HAP-1 (cell line): ENCODE results near the gene RASSF5.

Experiments used
- DNase-seq, 2 experiments: peaks; one replicate each; pipeline ENCODE4 v3.0.0-alpha.2; 2016 to 2020; ENCODE audit warnings: low spot score in 2 of 2
- H3K27me3 ChIP-seq: fragments of 250-450 bp; sonication (Bioruptor Pico); 2 replicates; pipeline ENCODE4 v1.5.1; 2020; ENCODE audit warnings: low read depth, mild to moderate bottlenecking, moderate library complexity
- H3K36me3 ChIP-seq: fragments of 250-450 bp; sonication (Bioruptor Pico); replicated peaks from 2 replicates; pipeline ENCODE4 v1.5.1; 2020; ENCODE audit warnings: mild to moderate bottlenecking
- H3K4me1 ChIP-seq: fragments of 250-450 bp; sonication (Bioruptor Pico); 2 replicates; pipeline ENCODE4 v1.5.1; 2020; ENCODE audit warnings: mild to moderate bottlenecking
- H3K4me3 ChIP-seq: fragments of 250-450 bp; sonication (Bioruptor Pico); 2 replicates; pipeline ENCODE4 v1.5.1; 2020; ENCODE audit warnings: mild to moderate bottlenecking, moderate library complexity
- H3K9me3 ChIP-seq: fragments of 250-450 bp; sonication (Bioruptor Pico); 2 replicates; pipeline ENCODE4 v1.5.1; 2020; ENCODE audit warnings: mild to moderate bottlenecking, moderate library complexity
- in situ Hi-C: fragments of 300-500 bp; cut with MboI; formaldehyde crosslinking; loops from 3 replicates; pipeline ENCODE4 v1.14.3; 2020; ENCODE audit warnings: low sequenced_read_pairs, inconsistent platforms, mixed read lengths

Gene RASSF5

DNA sequence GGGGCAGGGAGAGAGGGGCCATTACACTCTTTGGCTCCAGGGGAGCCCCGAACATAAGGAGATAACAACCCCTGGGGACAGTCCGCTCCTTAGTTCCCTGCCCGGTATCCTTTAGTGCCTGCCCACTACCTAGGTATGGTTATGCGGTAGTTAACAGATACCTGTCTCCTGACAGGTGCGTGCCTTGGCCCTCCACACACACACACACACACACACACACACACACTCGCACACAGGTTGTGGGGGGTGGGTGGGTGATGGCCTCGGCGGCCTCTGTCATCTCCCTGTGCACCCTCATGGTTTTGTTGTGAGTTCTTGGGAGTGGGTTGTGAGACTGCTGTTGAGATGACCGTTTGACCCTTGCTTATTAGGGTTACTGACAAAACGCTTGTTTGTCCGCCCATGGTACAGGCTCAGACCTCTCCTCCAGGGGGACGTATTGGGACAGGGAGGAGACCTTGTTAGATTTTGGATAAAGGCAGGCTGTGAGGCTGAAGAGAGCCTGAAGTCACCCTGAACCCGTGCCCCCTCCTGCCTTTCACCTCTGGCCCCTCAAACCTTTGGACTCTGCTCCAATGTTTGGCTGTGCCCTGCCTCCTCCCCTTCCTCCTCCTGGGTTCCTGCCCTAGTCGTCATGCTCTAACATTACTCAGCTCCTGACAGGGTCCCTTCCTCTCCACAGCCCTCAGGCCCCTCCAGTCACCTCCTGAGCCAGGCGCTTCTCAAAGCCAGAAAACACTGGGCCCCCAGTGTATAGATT lies 979 bp downstream of the RASSF5 start:
- in situ Hi-C loops = no loop called here
- Histone ChIP-seq H3K9me3 (no peaks in the 10 kb centered on the region), H3K27me3 (peaks cover 63% of the 10 kb centered on the region), H3K36me3 (no peaks in the 10 kb centered on the region), H3K4me1 (no peaks in the 10 kb centered on the region), H3K4me3 (no peak overlapping the region)
- no peak for DNase-seq

DNA sequence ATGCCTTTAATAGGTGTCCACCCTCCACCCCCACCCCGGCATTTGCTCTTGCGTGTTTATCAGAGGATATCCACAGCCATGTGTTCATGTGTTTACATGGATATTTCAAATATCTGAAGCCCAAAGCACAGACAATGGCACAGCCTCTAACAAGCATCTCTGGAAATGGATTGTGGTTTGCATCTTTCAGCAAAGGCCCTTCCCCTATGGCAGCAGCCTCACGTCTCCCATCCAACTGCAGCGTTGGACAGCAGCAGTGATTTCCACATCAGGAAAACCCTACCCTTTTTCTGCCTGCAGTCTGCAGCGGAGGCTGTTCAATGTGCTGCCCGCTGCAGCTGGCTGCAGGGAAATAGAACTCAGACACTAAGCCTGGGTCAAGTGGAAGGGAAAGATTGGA lies 1.6 kb downstream of the RASSF5 start:
- in situ Hi-C loops = no loop called here
- Histone ChIP-seq H3K4me3 (no peak overlapping the region), H3K9me3 (no peaks in the 10 kb centered on the region), H3K27me3 (peaks cover 56% of the 10 kb centered on the region), H3K36me3 (no peaks in the 10 kb centered on the region), H3K4me1 (no peaks in the 10 kb centered on the region)
- DNase-seq = no peak

DNA sequence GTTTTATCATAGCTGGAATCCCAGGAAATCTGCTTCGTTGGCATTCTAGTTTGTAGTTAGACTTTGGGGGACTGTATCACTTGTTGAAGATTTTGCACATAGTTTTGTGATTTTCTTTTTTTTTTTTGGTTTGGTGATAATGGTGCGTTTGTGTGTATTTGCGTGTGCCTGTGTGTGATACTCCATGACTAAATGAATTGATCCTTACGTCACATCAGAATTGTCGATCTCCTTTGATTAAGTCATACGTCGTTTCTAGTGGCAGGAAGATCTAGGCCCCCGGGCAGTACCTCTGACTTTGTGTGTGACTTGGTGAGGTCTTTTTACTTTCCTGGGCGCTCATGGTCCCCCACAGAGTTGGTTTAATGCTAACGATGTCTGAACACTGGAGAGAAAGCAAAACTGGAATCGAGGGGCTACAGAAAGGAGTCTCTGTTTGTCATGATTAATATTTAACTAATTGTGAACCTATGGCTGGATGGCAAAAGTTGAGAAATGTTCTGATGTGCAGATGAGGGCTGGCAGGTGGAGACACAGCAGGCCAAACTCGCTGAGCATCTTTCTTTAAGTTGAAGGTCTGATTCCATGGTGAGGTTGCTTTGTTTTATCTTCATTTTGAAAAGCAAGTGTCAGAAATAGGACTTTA lies 2.4 kb downstream of the RASSF5 start:
- in situ Hi-C loops = no loop called here
- Histone ChIP-seq H3K4me3 (no peak overlapping the region), H3K36me3 (no peaks in the 10 kb centered on the region), H3K9me3 (no peaks in the 10 kb centered on the region), H3K4me1 (no peaks in the 10 kb centered on the region), H3K27me3 (peaks cover 50% of the 10 kb centered on the region)
- DNase-seq = no peak

DNA sequence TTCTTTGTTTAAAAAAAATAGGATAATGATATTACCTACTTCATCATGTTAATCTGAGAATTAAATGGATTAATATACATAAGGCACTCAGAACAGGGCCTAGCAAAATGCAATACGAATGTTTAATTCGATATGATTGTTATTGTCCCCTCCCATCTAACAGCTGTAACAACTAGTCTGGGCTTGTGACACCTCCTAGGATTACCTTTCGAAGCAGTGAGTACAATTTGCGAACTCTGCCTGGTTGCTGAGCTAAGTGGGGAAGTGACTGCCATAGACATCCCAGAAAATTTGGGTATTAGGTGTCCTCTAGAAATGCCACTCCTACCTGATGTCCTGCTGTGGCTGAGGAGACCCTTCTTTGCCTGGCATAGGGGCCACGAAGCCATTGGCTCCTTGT lies 3.0 kb downstream of the RASSF5 start:
- H3K4me1 ChIP-seq = no peaks in the 10 kb centered on the region
- peaks cover 44% of the 10 kb centered on the region for H3K27me3 ChIP-seq
- in situ Hi-C loops = no loop called here
- no peak overlapping the region for H3K4me3 ChIP-seq
- no peaks in the 10 kb centered on the region for H3K36me3 ChIP-seq
- no peak for DNase-seq
- no peaks in the 10 kb centered on the region for H3K9me3 ChIP-seq

DNA sequence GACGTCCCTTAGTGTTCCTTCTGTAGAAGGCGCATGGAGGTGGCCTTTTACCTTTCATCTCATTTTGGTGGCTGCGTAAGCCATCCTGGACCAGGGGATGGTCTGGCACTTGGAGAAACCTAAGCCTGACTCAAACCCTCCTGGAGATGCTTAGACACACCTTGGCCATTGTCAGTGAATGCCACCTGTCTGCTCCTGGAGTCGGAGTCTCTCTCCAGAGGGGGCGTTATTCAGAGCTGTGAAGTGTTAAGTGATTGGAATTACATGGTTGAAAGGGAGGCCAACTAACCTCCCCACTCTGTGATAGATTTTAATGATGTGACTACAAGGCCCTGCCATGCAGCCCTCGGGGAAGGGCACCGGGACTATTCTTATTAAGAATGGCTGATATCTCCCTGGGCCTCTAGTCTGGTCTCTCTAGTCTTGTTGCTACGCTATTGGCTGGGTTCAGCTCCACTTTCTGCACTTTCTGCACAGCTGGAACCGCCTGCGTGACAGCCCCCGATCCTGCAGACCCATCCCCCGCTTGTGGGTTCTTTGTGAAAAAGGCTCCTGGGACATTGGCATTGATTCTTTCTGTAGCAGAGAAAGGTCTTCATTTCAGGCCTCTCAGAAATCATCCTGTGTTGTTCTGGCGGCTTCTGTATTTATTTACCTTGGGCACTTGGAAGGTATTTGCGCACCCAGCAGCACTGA lies 4.2 kb downstream of the RASSF5 start:
- in situ Hi-C loops = no loop called here
- DNase-seq = no peak
- H3K27me3 ChIP-seq = peaks cover 32% of the 10 kb centered on the region
- H3K4me1 ChIP-seq = no peaks in the 10 kb centered on the region
- H3K36me3 ChIP-seq = no peaks in the 10 kb centered on the region
- H3K9me3 ChIP-seq = no peaks in the 10 kb centered on the region
- no peak overlapping the region for H3K4me3 ChIP-seq

DNA sequence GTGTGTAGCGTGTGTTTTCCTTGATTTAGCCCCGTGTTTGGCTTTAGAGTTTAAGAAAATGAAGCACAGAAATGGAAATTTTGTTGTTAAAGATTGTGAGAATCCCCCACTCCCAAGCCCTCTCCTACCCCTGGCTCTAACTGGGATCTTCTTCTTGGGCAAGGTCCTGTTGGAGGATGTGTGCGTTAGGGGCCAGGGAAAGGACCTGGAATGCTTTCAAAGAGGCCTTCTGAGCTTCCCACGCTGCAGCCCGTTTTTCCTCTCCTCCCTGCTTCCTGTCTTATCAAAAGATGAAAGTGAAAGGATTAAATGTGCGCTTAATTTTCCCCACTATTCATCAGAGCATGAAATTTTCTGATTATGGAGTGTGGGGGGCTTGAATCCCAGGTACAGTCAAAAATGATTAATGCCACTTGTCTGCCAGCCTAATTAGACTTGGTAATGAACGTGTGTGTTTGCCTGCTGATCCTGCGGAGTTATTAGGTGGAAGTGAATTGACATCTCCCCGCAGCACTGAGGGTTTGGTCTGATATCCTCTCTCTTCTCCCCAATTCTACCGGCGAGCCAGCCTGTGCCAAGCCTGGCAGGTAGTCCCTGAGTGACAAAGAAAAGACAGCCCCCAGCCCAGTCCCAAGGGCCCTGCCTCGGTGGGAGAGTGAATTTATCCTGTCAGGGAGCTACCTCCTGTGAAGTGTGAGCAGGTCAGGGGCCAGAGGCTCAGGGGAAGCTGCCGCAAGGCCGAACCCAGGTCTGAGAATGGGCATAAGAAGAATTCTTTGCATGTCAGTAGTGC lies 4.9 kb downstream of the RASSF5 start:
- DNase-seq = no peak
- H3K27me3 ChIP-seq = peaks cover 25% of the 10 kb centered on the region
- in situ Hi-C loops = no loop called here
- H3K4me3 ChIP-seq = no peak overlapping the region
- H3K36me3 ChIP-seq = no peaks in the 10 kb centered on the region
- H3K9me3 ChIP-seq = no peaks in the 10 kb centered on the region
- no peaks in the 10 kb centered on the region for H3K4me1 ChIP-seq

DNA sequence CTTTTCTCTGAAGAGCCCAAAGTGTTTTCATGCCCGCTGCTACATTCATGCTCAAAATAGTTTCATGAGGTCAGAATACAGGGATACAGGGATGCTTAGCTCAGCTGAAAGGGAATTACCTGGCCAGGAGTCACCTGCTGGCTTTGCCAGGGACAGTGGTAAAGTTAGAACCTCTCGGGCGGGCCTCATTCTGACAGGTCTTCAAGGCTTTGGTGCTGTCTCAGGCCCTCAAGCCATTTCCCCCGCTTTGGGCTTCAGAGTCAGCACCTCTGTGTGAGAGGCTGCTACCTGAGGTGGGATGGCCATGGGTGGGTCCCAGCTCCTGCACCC lies 5.5 kb downstream of the RASSF5 start:
- Histone ChIP-seq H3K9me3 (no peaks in the 10 kb centered on the region), H3K4me1 (no peaks in the 10 kb centered on the region), H3K27me3 (peaks cover 19% of the 10 kb centered on the region), H3K36me3 (no peaks in the 10 kb centered on the region), H3K4me3 (no peak overlapping the region)
- in situ Hi-C loops = no loop called here
- DNase-seq = no peak

DNA sequence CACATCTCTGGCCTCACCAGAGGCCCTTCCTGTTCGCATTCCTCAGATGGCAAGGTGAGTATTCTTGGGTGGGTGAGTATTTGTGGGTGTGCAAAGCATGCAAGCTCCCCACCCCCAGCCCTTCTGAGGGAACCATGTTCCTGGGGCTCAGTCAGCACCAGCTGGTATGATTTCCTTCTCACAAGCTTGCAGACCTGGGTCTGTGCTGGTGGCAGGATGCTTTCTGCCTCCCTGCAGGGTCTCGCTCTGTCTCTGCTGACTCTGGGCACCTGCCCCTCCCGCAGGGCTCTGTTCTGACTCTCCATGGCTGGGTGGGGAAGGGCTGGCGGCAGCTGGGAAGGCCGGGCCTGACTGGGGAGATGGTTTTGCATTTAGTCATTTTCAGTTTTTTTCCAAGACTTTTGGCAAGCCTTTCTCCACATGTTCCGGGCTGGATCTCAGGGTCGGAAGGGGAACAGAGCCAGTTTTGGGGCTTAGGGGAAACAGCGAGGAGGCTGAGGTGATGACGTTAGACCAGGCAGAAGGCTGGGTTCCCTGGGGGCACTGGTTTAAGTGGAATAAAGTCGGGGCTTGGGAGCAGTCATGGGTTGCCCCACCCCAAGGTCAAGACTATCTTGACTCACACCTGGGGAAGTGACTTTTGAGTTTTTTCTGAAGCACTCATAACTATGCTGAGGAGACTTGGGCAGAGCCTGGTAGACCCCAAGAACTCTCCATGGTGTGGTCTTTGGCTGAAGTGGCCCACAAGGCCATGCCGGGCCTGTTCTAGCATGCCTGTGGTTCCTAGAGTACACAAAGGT lies 6.2 kb downstream of the RASSF5 start:
- no peaks in the 10 kb centered on the region for H3K9me3 ChIP-seq
- H3K36me3 ChIP-seq = no peaks in the 10 kb centered on the region
- DNase-seq = no peak
- no peak overlapping the region for H3K4me3 ChIP-seq
- H3K27me3 ChIP-seq = peaks cover 12% of the 10 kb centered on the region
- in situ Hi-C loops = no loop called here
- no peaks in the 10 kb centered on the region for H3K4me1 ChIP-seq

DNA sequence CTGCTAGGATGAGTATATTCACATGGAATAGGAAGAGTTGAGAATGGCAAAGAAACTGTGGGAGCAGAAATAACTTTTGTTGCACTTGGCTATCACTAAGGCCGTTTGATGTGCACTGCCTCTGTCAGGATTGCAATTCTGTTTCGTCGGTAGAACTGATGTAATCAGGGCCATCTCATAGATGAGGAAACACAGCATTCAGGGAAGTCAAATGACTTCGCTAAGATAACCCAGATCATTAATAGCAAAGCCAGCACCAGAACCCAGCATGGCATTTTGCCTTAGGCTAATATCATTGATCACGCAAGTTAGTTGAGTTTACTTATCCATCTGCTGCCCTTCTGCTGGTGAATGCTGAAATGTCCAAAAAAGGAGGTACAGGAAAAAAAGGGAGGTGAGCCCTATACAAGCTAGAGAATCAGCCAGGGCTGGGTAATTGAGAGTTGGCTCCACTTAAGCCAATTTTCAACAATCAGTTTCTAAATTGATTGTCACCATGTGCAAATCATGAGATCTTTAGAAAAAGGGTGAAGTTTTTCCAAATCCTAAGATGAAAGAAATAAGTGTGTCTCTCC lies 7.6 kb downstream of the RASSF5 start:
- in situ Hi-C loops = no loop called here
- Histone ChIP-seq H3K4me3 (no peak overlapping the region), H3K9me3 (no peaks in the 10 kb centered on the region), H3K36me3 (no peaks in the 10 kb centered on the region), H3K4me1 (no peaks in the 10 kb centered on the region), H3K27me3 (peaks cover 3% of the 10 kb centered on the region)
- DNase-seq = no peak

DNA sequence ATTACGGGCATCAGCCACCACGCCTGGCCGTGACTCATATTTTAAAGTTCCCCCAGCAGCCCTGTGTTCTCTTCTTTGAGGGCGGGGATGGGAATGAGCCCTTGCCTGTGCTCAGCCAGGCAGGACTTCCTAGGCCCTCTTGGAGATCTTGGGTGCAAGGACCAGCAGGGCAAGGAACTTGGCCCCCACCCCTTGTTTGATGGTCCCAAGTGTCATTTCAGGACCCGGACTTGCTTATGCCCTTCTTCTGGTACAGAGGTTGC lies 9.3 kb downstream of the RASSF5 start:
- no peak for DNase-seq
- Histone ChIP-seq H3K4me3 (no peak overlapping the region), H3K27me3 (no peaks in the 10 kb centered on the region; the same call in 1 of the 2 replicates), H3K36me3 (no peaks in the 10 kb centered on the region), H3K4me1 (no peaks in the 10 kb centered on the region), H3K9me3 (no peaks in the 10 kb centered on the region)
- in situ Hi-C loops = no loop called here

DNA sequence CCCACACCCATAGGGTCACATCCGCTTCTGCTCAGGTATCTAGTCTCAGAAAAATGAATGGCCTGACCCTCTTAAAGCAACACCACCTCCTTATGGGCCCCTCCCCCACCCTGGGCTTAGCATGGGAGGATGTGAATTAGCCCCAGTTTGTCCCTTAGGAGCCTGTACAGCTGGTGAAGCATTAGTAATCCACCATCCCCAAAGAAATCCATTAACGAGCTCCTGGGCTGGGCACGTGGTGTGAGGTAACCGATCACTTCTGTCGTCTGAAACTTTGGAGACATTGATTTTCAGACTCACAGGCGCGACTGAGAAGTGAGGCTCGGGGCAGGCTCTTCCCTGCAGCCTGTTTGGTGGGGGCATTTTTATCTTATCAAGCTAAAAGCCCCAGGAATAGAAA lies 10.5 kb downstream of the RASSF5 start:
- no peaks in the 10 kb centered on the region for H3K4me1 ChIP-seq
- no peak overlapping the region for H3K4me3 ChIP-seq
- in situ Hi-C loops = no loop called here
- no peak for DNase-seq
- no peaks in the 10 kb centered on the region for H3K9me3 ChIP-seq
- H3K36me3 ChIP-seq = no peaks in the 10 kb centered on the region
- no peaks in the 10 kb centered on the region; the same call in 1 of the 2 replicates for H3K27me3 ChIP-seq

DNA sequence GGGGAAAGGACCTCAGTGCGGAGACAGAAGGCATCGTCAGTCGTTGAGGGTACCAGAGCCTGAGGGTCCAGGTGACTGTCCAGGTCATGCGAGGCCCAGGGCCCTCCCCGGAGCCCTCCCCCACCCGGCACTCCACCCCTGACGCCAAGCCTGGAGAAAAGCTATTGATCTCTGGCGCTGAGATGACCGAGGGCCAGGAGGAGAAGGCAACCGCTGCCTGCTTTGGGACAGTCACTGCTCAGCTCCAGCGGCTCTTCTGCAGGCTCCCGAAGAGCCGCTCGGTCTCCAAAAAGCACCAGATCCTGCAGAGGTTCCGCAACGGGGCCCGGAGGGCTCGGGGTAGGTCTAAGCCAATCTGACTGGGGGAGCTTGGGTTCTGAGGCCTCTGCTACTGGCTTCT lies 10.9 kb downstream of the RASSF5 start:
- in situ Hi-C loops = no loop called here

DNA sequence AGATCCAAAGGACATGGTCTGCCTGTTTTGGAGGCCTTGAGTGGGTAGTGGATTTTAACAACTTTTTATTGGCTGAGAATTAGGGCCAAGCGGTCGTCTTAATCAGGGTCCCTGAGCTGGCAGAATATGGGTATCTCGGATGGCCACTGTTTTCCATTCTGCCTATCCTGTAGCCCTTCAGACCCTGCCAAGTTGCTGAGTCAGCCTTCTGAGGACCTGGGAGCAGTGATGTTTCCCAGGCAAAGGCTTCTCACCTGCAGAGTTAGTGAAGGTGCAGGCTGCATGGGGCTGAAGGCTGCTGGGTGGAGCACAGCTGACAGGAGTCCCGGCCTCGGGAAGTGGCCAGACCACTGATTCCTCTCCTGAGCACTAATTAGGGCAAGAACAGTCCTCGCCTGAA lies 11.4 kb downstream of the RASSF5 start:
- in situ Hi-C loops = no loop called here
- no peaks in the 10 kb centered on the region for H3K4me1 ChIP-seq
- no peak for DNase-seq

More for the DNA sequence above, 10.9 kb downstream of the RASSF5 start:
- no peaks in the 10 kb centered on the region for H3K36me3 ChIP-seq
- H3K4me1 ChIP-seq = no peaks in the 10 kb centered on the region
- H3K9me3 ChIP-seq = no peaks in the 10 kb centered on the region
- DNase-seq = no peak
- no peaks in the 10 kb centered on the region; the same call in 1 of the 2 replicates for H3K27me3 ChIP-seq
- no peak overlapping the region for H3K4me3 ChIP-seq

More for the DNA sequence above, 11.4 kb downstream of the RASSF5 start:
- Histone ChIP-seq H3K36me3 (no peaks in the 10 kb centered on the region), H3K9me3 (no peaks in the 10 kb centered on the region), H3K4me3 (no peak overlapping the region), H3K27me3 (no peaks in the 10 kb centered on the region; the same call in 1 of the 2 replicates)
